NB4 (cell line): ENCODE data around the gene FAM107B.

Experiments
- DNase-seq: peaks from one replicate; pipeline ENCODE4 v3.0.0; 2010; ENCODE audit warnings: low read depth
- H3K4me3 ChIP-seq: one replicate; pipeline ENCODE4 v1.5.1; 2011; ENCODE audit warnings: mild to moderate bottlenecking, low read depth, low read length, moderate library complexity
- MYC ChIP-seq: IDR thresholded peaks from 2 replicates; pipeline ENCODE4 v1.6.1; 2011; ENCODE audit warnings: low read depth, low read length
- POLR2A ChIP-seq: IDR thresholded peaks from 2 replicates; pipeline ENCODE4 v1.6.1; 2011; ENCODE audit warnings: mild to moderate bottlenecking; ENCODE audit not compliant: insufficient read length; ENCODE audit errors: extremely low read depth
- TF ChIP-seq, protein P1 (sequence below): IDR thresholded peaks from 2 replicates; pipeline ENCODE4 v1.6.1; 2011; ENCODE audit warnings: low read depth, low read length
- TF ChIP-seq, protein P2 (sequence below): IDR thresholded peaks from one replicate; pipeline ENCODE4 v1.5.1; 2012; ENCODE audit warnings: low read depth, low read length

Gene FAM107B

DNA sequence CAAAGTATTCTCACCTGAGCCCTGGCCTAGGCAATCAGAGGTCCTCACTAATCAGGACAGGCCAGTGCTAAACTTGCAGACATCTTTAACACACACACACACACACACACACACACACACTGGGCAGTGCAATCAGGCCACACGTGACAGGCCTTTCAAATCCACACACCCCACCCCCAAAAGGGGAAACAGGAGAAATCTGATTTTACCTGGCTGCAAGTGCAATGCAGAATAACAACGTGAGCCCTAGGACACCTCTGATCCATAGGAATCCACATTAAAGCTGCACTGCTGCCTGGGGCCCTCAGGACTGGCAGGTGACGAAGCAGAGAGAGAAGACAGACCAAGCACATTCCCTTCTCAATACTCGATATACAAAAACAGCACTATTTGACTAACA, 218.9 kb downstream of the FAM107B start:
- H3K4me3 ChIP-seq: no peak overlapping the region
- TF ChIP-seq POLR2A (no peak), MYC (no peak)
- TF ChIP-seq, protein P1, sequence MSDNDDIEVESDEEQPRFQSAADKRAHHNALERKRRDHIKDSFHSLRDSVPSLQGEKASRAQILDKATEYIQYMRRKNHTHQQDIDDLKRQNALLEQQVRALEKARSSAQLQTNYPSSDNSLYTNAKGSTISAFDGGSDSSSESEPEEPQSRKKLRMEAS: no peak
- TF ChIP-seq, protein P2, sequence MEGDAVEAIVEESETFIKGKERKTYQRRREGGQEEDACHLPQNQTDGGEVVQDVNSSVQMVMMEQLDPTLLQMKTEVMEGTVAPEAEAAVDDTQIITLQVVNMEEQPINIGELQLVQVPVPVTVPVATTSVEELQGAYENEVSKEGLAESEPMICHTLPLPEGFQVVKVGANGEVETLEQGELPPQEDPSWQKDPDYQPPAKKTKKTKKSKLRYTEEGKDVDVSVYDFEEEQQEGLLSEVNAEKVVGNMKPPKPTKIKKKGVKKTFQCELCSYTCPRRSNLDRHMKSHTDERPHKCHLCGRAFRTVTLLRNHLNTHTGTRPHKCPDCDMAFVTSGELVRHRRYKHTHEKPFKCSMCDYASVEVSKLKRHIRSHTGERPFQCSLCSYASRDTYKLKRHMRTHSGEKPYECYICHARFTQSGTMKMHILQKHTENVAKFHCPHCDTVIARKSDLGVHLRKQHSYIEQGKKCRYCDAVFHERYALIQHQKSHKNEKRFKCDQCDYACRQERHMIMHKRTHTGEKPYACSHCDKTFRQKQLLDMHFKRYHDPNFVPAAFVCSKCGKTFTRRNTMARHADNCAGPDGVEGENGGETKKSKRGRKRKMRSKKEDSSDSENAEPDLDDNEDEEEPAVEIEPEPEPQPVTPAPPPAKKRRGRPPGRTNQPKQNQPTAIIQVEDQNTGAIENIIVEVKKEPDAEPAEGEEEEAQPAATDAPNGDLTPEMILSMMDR: no peak
- DNase-seq: no peak

DNA sequence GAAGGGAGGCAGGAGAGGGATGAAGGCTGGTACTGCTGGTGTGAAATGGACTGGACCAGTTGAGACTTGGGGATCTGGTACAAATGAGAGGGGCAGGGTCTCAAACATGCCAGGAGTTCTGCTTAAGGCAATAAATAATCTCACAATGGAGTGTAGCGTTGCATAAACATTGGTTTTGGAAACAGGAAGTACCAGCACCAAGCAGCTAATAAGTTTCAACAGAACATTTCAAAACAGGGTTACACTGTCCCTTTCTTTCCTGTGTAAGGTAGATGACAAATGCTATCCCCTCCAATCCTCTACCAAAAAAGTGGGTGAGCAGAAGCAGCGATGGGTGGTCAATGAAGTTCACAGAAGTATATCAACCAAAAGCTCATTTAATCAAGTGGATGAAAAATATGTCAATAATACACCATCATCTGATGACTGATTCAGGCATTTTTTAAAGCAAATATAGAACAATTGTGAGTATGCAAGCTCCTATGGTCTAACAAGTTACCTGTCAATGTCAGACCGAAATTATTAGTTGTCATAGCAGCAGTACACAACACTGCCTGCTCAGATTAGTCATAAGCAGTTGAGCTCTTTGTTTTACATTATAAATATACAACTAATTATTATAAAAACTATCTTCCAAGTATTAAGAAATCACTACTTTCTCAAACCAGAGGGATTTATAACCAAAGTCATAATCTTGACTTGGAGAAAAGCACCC, 220.0 kb downstream of the FAM107B start:
- H3K4me3 ChIP-seq: peak overlapping the region; percentile 19
- TF ChIP-seq, protein P1: no peak
- DNase-seq: peak; percentile 71

DNA sequence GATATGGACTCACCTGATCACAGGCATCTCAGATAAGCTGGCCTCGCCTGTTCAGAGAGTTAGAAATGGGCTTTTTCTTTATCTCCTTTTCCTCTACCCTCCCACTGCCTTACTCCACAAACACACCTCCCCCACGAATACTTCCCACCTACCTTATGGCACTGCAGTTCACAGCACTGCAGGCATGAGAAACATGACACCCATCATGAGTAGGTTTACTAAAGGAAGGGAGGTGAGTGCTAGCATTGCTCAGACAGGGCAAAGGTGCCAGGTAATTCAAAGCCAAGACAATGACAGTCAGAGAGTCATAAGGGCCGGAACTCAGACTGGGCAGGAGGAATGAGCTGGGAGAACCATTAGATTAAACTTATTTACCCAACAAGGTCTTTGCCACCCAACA, 220.6 kb downstream of the FAM107B start:
- peak overlapping the region; percentile 19 for H3K4me3 ChIP-seq
- DNase-seq: no peak

DNA sequence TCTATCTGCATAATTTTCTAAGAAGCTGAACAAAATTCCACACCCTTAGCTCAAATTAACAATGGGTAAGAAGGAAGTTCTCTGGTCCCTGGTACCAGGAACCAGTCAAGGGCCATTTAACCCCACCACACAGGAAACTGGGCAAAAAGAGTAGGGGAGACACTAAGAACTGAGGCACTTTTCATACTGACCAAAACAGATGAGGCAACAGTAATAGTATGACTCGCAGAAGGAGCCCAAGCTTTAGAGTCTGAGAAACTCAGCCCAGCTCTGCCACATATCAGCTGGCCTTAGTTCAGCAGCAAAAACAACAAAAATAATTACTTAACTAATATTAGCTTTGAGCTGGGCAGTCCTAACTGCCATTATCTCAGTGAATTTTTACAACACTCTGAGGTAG, 221.2 kb downstream of the FAM107B start:
- TF ChIP-seq POLR2A: no peak
- TF ChIP-seq, protein P2: no peak
- TF ChIP-seq, protein P1: no peak
- TF ChIP-seq MYC: no peak
- peak; percentile 72 for DNase-seq
- H3K4me3 ChIP-seq: no peak overlapping the region

More for the DNA sequence above, 220.6 kb downstream of the FAM107B start:
- TF ChIP-seq, protein P2: no peak
- TF ChIP-seq, protein P1: no peak
- TF ChIP-seq POLR2A (no peak), MYC (no peak)

DNA sequence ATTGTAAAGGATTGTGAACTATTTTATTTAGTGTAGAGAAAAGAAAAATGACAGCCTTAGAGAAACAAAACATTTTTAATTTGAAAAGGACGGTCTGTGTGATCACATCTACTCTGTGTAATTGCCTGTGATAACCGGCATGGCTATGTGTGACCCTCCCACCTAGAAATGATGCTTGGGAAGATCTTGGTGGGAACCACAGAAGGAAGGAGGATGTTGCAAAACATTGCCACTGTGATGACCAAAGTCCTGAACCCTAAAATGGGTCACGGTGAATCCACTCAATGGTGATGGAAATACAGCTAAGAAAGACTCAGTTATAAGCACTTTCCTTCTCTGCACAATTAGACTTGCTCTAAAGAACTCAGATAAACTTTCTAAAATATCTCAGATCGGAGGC, 222.7 kb downstream of the FAM107B start:
- peak; percentile 62 for DNase-seq
- TF ChIP-seq, protein P2: no peak
- TF ChIP-seq, protein P1: no peak
- TF ChIP-seq MYC (no peak), POLR2A (no peak)

DNA sequence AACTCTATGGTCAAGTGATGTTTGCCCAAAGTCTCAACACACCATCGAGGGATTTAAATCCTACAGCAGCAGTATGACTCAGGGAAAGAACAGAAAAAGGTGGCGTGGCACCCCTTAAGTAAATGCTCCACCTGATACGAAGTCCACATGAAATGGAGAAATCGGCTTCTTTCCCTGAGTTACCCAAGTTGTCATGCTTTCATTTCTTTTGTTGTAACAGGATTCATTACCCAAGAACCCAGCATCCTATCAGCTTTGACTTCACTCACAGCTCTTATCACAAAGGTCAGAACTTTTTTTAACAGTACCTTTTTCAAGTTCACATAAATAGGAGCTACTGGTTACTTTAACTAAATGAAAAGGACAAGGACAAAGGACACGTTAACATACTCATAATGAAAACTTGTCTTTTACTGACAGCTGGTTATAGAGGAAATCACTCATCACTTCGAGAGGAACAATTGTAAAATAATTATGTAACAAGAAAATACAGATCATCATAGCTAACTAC, 224.2 kb downstream of the FAM107B start:
- DNase-seq: no peak
- TF ChIP-seq, protein P1: no peak
- no peak for TF ChIP-seq MYC
- TF ChIP-seq, protein P2: no peak
- no peak for TF ChIP-seq POLR2A
- no peak overlapping the region for H3K4me3 ChIP-seq

More for the DNA sequence above, 222.7 kb downstream of the FAM107B start:
- no peak overlapping the region for H3K4me3 ChIP-seq
